HepG2 (cell line): ENCODE data around the gene PAQR3. TPM values are rescaled to one million over a fixed set of nuclear protein-coding genes. Genes with fewer than 3 reads are reported as not detected.

Experiments used
- ARID2 ChIP-seq: sonication (generic); formaldehyde crosslinking; IDR thresholded peaks from 2 replicates; pipeline ENCODE4 v1.8.1; 2022; ENCODE audit warnings: mild to moderate bottlenecking, missing genetic modification reagents, borderline replicate concordance
- CBX1 ChIP-seq: IDR thresholded peaks from one replicate; pipeline ENCODE4 v1.6.1; 2016; ENCODE audit warnings: antibody characterized with exemption, low read depth
- CHD2 ChIP-seq: IDR thresholded peaks from 2 replicates; pipeline ENCODE4 v1.6.1; 2011; ENCODE audit warnings: low read depth, low read length, improper control_type of control experiment
- HOXD1 ChIP-seq: sonication (generic); formaldehyde crosslinking; IDR thresholded peaks from 2 replicates; pipeline ENCODE4 v1.5.0; 2020; ENCODE audit warnings: missing genetic modification reagents
- KAT7 ChIP-seq: IDR thresholded peaks from 2 replicates; pipeline ENCODE4 v1.6.1; 2018; ENCODE audit warnings: borderline replicate concordance, missing compliant biosample characterization
- KLF12 ChIP-seq: sonication (generic); formaldehyde crosslinking; IDR thresholded peaks from 2 replicates; pipeline ENCODE4 v1.4.0; 2020; ENCODE audit warnings: missing genetic modification reagents, borderline replicate concordance
- KLF9 ChIP-seq: IDR thresholded peaks from 2 replicates; pipeline ENCODE4 v1.6.1; 2016; ENCODE audit warnings: low read depth
- MXI1 ChIP-seq: IDR thresholded peaks from 3 replicates; pipeline ENCODE4 v1.6.1; 2012; ENCODE audit warnings: low read depth, low read length, inconsistent platforms, borderline replicate concordance
- NFATC3 ChIP-seq: sonication (generic); formaldehyde crosslinking; IDR thresholded peaks from 2 replicates; pipeline ENCODE4 v1.5.1; 2020; ENCODE audit warnings: mild to moderate bottlenecking, missing genetic modification reagents
- NONO ChIP-seq, 2 experiments: fragments of 450-650 bp in 1 of 2; sonication (generic) in 1 of 2; formaldehyde crosslinking in 1 of 2; IDR thresholded peaks in 1 of 2; conservative IDR thresholded peaks in 1 of 2; 2 replicates each; pipeline versions ENCODE4 v1.6.1 to v1.8.0; 2017 to 2022; ENCODE audit warnings: mild to moderate bottlenecking in 1 of 2, missing genetic modification reagents in 1 of 2, moderate library complexity in 1 of 2
- PAWR ChIP-seq: sonication (generic); formaldehyde crosslinking; IDR thresholded peaks from 2 replicates; pipeline ENCODE4 v1.4.0; 2020; ENCODE audit warnings: missing genetic modification reagents, mild to moderate bottlenecking, borderline replicate concordance
- RFXANK ChIP-seq: IDR thresholded peaks from 2 replicates; pipeline ENCODE4 v1.6.1; 2016
- SETDB1 ChIP-seq: sonication (generic); formaldehyde crosslinking; IDR thresholded peaks from 2 replicates; pipeline ENCODE4 v1.5.1; 2020; ENCODE audit warnings: missing genetic modification reagents, mild to moderate bottlenecking, borderline replicate concordance
- SMAD1 ChIP-seq: sonication (generic); formaldehyde crosslinking; IDR thresholded peaks from 2 replicates; pipeline ENCODE4 v1.4.0; 2020; ENCODE audit warnings: missing genetic modification reagents, low read depth, mild to moderate bottlenecking, borderline replicate concordance
- SNAI1 ChIP-seq: sonication (generic); formaldehyde crosslinking; IDR thresholded peaks from 2 replicates; pipeline ENCODE4 v1.5.0; 2020; ENCODE audit warnings: mild to moderate bottlenecking, missing genetic modification reagents, borderline replicate concordance
- TAF1 ChIP-seq: sonication (generic); formaldehyde crosslinking; IDR thresholded peaks from 2 replicates; pipeline ENCODE4 v1.4.0; 2020; ENCODE audit warnings: missing genetic modification reagents
- ZBTB20 ChIP-seq: sonication (generic); formaldehyde crosslinking; IDR thresholded peaks from 2 replicates; pipeline ENCODE4 v1.8.1; 2023; ENCODE audit warnings: missing genetic modification reagents, low read depth, mild to moderate bottlenecking, borderline replicate concordance
- ZFP62 ChIP-seq: sonication (generic); formaldehyde crosslinking; IDR thresholded peaks from 2 replicates; pipeline ENCODE4 v1.4.0; 2020; ENCODE audit warnings: missing genetic modification reagents
- ZNF382 ChIP-seq: sonication (generic); formaldehyde crosslinking; IDR thresholded peaks from 2 replicates; pipeline ENCODE4 v1.5.0; 2020; ENCODE audit warnings: missing genetic modification reagents, mild to moderate bottlenecking, borderline replicate concordance
- ZNF7 ChIP-seq: IDR thresholded peaks from 2 replicates; pipeline ENCODE4 v1.6.1; 2016; ENCODE audit warnings: missing biosample characterization, missing genetic modification reagents
- ZNF768 ChIP-seq: sonication (generic); formaldehyde crosslinking; IDR thresholded peaks from 2 replicates; pipeline ENCODE4 v1.4.0; 2020; ENCODE audit warnings: missing genetic modification reagents
- ZNF83 ChIP-seq: sonication (generic); formaldehyde crosslinking; IDR thresholded peaks from 2 replicates; pipeline ENCODE4 v1.4.0; 2020; ENCODE audit warnings: missing genetic modification reagents, mild to moderate bottlenecking, borderline replicate concordance
- polyA plus RNA-seq, 8 experiments: library from polyadenylated mRNA; depleted of rRNA in 3 of 8; stranded (reverse) in 7 of 8; unstranded in 1 of 8; fragments of >200 nt; fragmentation: Illumina TruSeq in 4 of 8; extraction: Trizol in 4 of 8; gene quantifications; 2 replicates each; pipeline versions ENCODE4 v1.2.1 to v1.2.3, GENCODE V29; 2011 to 2016; ENCODE audit warnings: low read depth in 4 of 8, missing spikeins in 1 of 8, mixed read lengths in 1 of 8; ENCODE audit not compliant: insufficient read depth in 1 of 8
- total RNA-seq, 5 experiments: library from RNA; depleted of rRNA; stranded (reverse); fragments of >200 nt; fragmentation: Illumina TruSeq; extraction: Trizol; gene quantifications; 2 replicates each; pipeline ENCODE4 v1.2.3, GENCODE V29; 2016; ENCODE audit warnings: low read depth in 1 of 5
- TF ChIP-seq, protein P1 (sequence below): sonication (generic); formaldehyde crosslinking; IDR thresholded peaks from 2 replicates; pipeline ENCODE4 v1.4.0; 2020; ENCODE audit warnings: missing genetic modification reagents, borderline replicate concordance
- TF ChIP-seq, protein P2 (sequence below): sonication (generic); formaldehyde crosslinking; IDR thresholded peaks from 2 replicates; pipeline ENCODE4 v1.8.0; 2022; ENCODE audit warnings: mild to moderate bottlenecking, missing genetic modification reagents, moderate library complexity
- TF ChIP-seq, protein P3 (sequence below): sonication (generic); formaldehyde crosslinking; IDR thresholded peaks from 2 replicates; pipeline ENCODE4 v1.8.0; 2022; ENCODE audit warnings: mild to moderate bottlenecking, missing genetic modification reagents
- TF ChIP-seq, protein P4 (sequence below): sonication (generic); formaldehyde crosslinking; conservative IDR thresholded peaks from 2 replicates; pipeline ENCODE4 v1.4.0; 2020; ENCODE audit warnings: missing genetic modification reagents

Gene PAQR3
- total and polyA plus RNA-seq, 2 of the 13 experiments (the other 11 are each of a cell fraction or from before 2014, with no cell fraction given): 9.9 to 13.6 TPM

DNA sequence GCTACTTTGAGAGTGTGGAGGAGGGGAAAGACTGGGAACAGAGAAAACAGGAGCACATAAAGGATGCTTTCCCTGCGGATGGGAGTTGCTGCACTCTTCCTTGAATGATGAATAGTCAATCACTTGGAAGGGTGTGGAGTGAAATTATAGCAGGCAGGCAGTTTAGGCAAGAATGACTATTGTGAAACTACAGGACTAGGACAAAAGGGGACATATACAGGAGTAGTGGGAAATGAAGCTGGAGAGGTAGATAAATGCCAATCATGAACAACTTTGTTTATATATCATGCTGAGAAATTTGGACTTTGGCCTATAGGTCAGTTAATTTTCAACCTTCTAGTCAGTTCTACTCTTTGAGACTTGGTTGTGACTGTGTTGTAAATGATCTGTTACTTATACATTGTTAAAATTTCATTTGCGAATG, 76.9 kb downstream of the PAQR3 start (continued):
- TF ChIP-seq ZNF83 (CRISPR knock-in tag) (no peak), ZFP62 (CRISPR knock-in tag) (no peak), ZNF7 (CRISPR knock-in tag) (peak; percentile 93), TAF1 (CRISPR knock-in tag) (no peak), HOXD1 (CRISPR knock-in tag) (no peak), MXI1 (no peak), CHD2 (no peak), SMAD1 (CRISPR knock-in tag) (no peak), ZNF382 (CRISPR knock-in tag) (no peak), RFXANK (no peak), KAT7 (no peak), ZNF768 (CRISPR knock-in tag) (no peak), SETDB1 (peak; percentile 96; the same call in 1 of the 2 replicates), KLF9 (CRISPR knock-in tag) (no peak), NFATC3 (CRISPR knock-in tag) (no peak), NONO (IDR thresholded peaks at IDR 0.05) (no peak), NONO (CRISPR knock-in tag; conservative IDR thresholded peaks at IDR 0.05) (no peak), KLF12 (CRISPR knock-in tag) (no peak; the same call in 1 of the 2 replicates), PAWR (CRISPR knock-in tag) (no peak), ARID2 (CRISPR knock-in tag) (no peak), SNAI1 (CRISPR knock-in tag) (no peak), ZBTB20 (CRISPR knock-in tag) (peak; percentile 75; the same call in 1 of the 2 replicates), CBX1 (peak; percentile 74)
- TF ChIP-seq, protein P1, sequence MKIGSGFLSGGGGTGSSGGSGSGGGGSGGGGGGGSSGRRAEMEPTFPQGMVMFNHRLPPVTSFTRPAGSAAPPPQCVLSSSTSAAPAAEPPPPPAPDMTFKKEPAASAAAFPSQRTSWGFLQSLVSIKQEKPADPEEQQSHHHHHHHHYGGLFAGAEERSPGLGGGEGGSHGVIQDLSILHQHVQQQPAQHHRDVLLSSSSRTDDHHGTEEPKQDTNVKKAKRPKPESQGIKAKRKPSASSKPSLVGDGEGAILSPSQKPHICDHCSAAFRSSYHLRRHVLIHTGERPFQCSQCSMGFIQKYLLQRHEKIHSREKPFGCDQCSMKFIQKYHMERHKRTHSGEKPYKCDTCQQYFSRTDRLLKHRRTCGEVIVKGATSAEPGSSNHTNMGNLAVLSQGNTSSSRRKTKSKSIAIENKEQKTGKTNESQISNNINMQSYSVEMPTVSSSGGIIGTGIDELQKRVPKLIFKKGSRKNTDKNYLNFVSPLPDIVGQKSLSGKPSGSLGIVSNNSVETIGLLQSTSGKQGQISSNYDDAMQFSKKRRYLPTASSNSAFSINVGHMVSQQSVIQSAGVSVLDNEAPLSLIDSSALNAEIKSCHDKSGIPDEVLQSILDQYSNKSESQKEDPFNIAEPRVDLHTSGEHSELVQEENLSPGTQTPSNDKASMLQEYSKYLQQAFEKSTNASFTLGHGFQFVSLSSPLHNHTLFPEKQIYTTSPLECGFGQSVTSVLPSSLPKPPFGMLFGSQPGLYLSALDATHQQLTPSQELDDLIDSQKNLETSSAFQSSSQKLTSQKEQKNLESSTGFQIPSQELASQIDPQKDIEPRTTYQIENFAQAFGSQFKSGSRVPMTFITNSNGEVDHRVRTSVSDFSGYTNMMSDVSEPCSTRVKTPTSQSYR (CRISPR knock-in tag): peak; percentile 65; the same call in 1 of the 2 replicates
- TF ChIP-seq, protein P2, sequence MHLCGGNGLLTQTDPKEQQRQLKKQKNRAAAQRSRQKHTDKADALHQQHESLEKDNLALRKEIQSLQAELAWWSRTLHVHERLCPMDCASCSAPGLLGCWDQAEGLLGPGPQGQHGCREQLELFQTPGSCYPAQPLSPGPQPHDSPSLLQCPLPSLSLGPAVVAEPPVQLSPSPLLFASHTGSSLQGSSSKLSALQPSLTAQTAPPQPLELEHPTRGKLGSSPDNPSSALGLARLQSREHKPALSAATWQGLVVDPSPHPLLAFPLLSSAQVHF: no peak
- TF ChIP-seq, protein P3, sequence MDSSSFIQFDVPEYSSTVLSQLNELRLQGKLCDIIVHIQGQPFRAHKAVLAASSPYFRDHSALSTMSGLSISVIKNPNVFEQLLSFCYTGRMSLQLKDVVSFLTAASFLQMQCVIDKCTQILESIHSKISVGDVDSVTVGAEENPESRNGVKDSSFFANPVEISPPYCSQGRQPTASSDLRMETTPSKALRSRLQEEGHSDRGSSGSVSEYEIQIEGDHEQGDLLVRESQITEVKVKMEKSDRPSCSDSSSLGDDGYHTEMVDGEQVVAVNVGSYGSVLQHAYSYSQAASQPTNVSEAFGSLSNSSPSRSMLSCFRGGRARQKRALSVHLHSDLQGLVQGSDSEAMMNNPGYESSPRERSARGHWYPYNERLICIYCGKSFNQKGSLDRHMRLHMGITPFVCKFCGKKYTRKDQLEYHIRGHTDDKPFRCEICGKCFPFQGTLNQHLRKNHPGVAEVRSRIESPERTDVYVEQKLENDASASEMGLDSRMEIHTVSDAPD (CRISPR knock-in tag): no peak
- TF ChIP-seq, protein P4, sequence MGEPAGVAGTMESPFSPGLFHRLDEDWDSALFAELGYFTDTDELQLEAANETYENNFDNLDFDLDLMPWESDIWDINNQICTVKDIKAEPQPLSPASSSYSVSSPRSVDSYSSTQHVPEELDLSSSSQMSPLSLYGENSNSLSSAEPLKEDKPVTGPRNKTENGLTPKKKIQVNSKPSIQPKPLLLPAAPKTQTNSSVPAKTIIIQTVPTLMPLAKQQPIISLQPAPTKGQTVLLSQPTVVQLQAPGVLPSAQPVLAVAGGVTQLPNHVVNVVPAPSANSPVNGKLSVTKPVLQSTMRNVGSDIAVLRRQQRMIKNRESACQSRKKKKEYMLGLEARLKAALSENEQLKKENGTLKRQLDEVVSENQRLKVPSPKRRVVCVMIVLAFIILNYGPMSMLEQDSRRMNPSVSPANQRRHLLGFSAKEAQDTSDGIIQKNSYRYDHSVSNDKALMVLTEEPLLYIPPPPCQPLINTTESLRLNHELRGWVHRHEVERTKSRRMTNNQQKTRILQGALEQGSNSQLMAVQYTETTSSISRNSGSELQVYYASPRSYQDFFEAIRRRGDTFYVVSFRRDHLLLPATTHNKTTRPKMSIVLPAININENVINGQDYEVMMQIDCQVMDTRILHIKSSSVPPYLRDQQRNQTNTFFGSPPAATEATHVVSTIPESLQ: no peak
